ENCODE measurements around the gene ASIP.

ASIP gene

DNA sequence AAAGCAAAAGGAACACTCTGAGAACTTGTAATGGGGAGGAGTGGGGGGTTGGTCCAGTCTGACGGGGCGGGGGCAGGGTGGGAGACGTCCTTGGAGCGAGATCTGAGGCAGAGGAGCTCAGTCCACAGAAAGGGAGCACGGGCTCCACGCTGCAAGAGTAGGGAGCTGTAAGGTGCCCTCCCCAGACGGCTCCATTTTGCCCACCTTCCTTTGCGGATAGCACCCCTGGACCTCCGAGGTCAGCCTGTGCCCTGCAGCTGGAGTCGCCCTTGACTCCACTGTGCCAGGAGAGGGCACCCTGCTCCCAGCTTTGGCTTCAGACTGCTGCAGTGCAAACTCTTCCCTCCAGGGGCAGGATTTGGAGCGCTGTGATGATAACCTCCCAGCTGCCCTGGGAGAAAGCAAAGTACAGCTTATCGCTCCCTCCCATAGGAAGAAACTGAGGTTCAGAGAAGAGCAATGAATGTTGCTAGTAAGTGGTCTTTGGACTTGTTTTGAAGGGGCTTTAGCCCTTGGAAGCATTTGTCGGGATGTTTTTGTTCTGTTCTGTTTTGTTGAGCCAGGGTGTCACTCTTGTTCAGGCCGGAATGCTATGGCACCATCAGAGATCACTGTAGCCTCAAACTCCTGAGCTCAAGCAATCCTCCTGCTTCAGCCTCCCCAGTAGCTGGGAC lies 71.5 kb downstream of the ASIP start:
- DNase-seq: peak; percentile 86

DNA sequence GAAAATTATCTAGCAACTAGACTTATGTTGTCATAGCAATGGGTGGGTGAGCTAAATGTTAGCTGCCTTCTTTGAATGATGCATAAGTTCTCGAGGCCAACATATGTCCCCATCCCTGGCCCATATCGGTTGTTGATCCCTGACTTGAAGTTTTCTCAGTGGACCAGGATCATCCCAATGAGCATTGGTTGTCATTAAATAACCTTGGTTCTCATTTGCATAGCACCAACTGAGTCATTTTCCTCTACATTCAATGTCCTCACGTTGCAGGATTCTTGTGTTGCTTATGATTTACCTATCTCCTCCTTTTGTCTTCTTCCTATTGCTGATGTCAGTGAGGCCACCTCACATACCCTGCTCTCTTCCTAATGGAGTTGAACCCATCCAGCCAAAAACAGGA lies 74.0 kb downstream of the ASIP start:
- no peak for DNase-seq

DNA sequence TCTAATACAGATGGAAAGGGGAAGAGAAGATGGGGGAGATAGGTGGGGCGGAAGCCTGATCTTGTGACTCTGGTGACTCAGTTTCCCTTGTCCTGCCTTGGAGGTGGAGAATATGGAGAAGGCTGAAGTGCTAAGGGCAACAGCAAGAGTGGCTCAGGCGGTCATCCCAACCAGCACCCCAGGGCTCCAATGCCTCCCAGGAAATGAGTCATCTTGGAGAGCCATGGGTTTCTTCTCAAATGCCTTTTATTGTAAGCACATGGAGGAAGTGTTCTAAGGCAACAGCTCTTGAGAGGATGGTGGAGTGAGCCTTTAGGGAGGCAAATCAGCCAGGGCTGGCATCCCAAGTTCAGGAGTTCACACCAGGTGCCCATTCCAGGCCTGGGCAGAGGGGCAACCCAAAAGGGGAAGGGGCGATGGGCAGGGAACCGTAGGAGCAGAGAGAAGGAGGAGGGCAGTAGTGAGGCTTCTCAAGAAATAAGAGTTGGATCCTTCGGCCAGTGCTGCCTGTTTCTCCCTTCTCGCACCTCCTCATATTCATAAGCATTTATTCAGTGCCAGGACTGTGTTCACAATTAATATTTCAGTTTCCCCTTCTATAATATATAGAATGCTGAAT lies 75.1 kb downstream of the ASIP start:
- no peak for DNase-seq

All from activated gamma-delta T cell treated with Interleukin-2 at 50 U/mL for 16 hours (primary cell).